GM18951 (cell line): Measurements from ENCODE around the gene TMEM178B.
"Not testable (repeated sequence)": the region's sequence is repeated elsewhere in the genome, so short reads cannot be mapped to it uniquely, and the experiment has no call there.

ENCODE experiments used
- POLR2A ChIP-seq: IDR thresholded peaks from 4 replicates; pipeline ENCODE4 v1.6.1; 2011; ENCODE audit warnings: mild to moderate bottlenecking; ENCODE audit not compliant: insufficient read length, insufficient read depth; ENCODE audit errors: extremely low read depth
- in situ Hi-C: fragments of 300-500 bp; cut with MboI; formaldehyde crosslinking; loops from one replicate; pipeline ENCODE4 v1.12.0; 2022; ENCODE audit warnings: low sequenced_read_pairs, mixed read lengths, inconsistent platforms; ENCODE audit not compliant: unreplicated experiment

The TMEM178B gene

GRCh38 chr7:141073641-141074161 is at the start of gene TMEM178B:
Gene TMEM178B, plus strand, starts transcription at chr7:141074064.
- in situ Hi-C loops: no loop called here
- no peak for TF ChIP-seq POLR2A

- TF ChIP-seq POLR2A: no peak
- in situ Hi-C loops: loop anchor here (25.0 kb wide), 1 partner anchor 512 kb away; no protein-coding TSS in a partner anchor
Measured at GRCh38 chr7:141024668-141025067, 49.2 kb upstream of the TMEM178B start.

GRCh38 chr7:141027043-141027442 is 46.8 kb upstream of the TMEM178B start:
- TF ChIP-seq POLR2A: no peak
- in situ Hi-C loops: no loop called here

- TF ChIP-seq POLR2A: no peak
- in situ Hi-C loops: no loop called here
Measured at GRCh38 chr7:141028767-141029166, 45.1 kb upstream of the TMEM178B start.

GRCh38 chr7:141032539-141033323 is 41.1 kb upstream of the TMEM178B start:
- in situ Hi-C loops: not testable (repeated sequence)

GRCh38 chr7:141038100-141038499 is 35.8 kb upstream of the TMEM178B start:
- in situ Hi-C loops: not testable (repeated sequence)

GRCh38 chr7:141039376-141039775 is 34.5 kb upstream of the TMEM178B start:
- in situ Hi-C loops: no loop called here
- no peak for TF ChIP-seq POLR2A

GRCh38 chr7:141042222-141043193 is 31.4 kb upstream of the TMEM178B start:
- in situ Hi-C loops: no loop called here

GRCh38 chr7:141043616-141044015 is 30.2 kb upstream of the TMEM178B start:
- in situ Hi-C loops: no loop called here
- TF ChIP-seq POLR2A: no peak

More at GRCh38 chr7:141042222-141043193, 31.4 kb upstream of the TMEM178B start:
- no peak for TF ChIP-seq POLR2A

GRCh38 chr7:141045126-141045841 is 28.6 kb upstream of the TMEM178B start:
- in situ Hi-C loops: no loop called here
- no peak for TF ChIP-seq POLR2A

GRCh38 chr7:141045842-141046620 is 27.8 kb upstream of the TMEM178B start:
- TF ChIP-seq POLR2A: no peak
- in situ Hi-C loops: no loop called here

- TF ChIP-seq POLR2A: no peak
- in situ Hi-C loops: no loop called here
Measured at GRCh38 chr7:141053626-141054025, 20.2 kb upstream of the TMEM178B start.
